ENCODE measurements around the gene CRADD.

Gene CRADD

DNA sequence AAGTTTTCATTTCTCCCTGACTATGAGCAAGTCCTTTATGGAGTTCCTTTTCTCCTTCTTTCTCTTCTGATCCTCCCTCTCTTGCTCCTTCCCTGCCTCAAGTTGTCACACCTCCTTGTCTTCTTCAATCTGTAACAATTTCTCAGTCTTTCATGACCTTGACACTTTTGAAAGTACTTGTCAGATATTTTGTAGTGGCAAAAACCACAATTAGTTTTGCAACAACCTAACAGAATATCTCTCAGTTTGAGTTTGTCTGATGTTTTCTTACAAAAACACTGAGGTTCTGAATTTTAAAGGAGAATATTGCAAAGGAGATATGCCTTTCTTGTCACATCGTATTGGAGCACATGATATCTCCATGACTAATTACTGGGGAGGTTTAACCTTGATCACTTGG lies 4.1 kb upstream of the CRADD start:
- no peak for DNase-seq

GRCh38 chr12:93674386-93674785 lies 2.8 kb upstream of the CRADD start:
- DNase-seq, result no peak

DNA sequence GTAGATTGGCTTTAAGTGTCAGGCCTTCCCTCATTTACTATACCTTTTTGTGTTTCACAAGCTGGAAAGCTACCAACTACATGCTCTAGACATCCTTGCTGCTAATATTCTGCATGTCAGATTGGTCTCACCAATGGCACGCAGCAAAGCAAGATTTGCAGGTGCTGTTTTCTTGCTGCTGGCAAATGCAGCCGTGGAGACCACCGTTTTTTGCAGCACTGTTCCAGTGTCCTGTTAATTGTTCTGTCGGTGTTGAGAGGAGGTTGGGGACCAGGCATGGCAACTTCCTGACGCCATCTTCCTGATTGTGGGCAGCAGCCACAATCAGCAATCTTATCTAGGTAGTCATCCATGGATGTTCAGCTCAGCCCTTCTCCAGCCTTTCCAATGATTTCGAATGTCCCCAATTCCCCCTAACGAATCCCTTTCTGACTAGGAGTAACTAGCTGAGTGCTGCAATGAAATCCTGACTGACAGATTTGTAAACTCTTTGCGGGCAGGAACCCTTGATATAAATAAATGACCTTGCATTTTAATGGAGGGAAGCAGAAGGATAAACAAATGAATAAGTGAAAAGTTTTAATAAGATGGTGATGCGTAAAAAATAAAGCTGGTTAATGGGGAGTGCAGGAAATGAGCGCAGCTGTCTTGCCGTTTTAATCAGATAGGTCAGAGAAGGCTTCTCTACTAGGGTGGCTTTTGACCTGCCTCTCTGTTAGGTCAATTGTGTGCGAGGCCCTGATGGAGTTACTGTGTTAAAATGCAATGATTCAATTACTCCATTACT lies 574 bp upstream of the CRADD start:
- DNase-seq, result no peak

GRCh38 chr12:93678779-93679178 lies 1.6 kb downstream of the CRADD start:
- no peak for DNase-seq

GRCh38 chr12:93679308-93679925 lies 2.2 kb downstream of the CRADD start:
- no peak for DNase-seq

GRCh38 chr12:93680006-93680405 lies 2.8 kb downstream of the CRADD start:
- no peak for DNase-seq

- DNase-seq, result no peak
Observed at GRCh38 chr12:93682846-93683261, 5.7 kb downstream of the CRADD start.

GRCh38 chr12:93683410-93683809 lies 6.2 kb downstream of the CRADD start:
- no peak for DNase-seq

DNA sequence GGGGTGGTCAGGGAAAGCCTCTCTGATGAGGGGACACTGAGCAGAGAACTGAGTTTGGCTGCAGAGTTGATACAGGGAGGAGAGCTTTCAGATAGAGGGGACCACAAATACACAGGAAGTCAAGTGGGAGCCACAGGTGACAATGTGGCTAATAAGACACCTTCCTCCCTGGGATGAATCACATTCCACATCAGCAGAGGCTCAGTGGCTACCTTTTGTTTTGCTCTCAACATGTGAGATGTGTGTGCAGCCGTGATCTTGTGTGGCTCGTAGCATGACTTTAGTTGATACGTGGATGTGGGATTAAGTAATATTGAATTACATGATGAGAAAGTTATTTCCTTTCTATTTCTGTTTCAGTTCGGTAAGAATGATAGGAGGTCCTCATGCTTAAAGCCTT lies 7.5 kb downstream of the CRADD start:
- no peak for DNase-seq

- no peak for DNase-seq
Observed at GRCh38 chr12:93686572-93687356, 9.6 kb downstream of the CRADD start.

DNA sequence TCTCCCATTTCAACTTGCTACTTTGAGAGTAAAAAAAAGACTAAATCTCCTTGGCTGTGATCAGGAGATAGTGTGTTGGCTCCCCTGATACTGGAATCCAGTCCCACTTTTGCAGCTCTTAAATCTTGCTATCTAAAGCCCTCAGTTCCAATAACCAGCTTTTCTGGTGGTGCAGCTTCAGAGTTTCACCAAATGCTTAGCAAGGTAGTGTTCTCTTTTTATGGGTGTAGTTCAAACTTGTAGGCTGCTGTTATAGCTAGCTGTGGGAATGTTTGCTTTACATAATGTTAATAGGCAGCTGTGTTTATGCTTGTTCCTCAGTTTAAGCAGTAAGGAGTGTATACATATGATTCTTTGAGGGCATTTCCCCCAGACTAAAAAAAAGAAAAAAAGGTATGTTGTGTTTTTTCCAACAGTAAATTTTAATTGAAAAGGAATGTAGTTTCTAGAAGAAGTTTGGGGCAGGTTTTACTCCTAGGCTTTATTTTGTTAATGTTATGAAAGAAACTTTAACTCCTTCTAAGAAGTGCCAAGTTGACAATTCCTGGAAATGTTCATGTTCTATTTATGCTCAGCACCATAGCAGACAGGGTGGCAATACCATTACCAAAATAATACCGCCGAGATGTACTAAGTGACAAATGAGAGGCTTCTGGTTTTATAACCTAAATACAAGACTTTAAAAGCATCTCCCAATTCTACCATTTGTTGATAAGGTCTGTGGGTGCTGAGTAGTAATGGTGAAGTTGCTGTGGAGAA lies 12.1 kb downstream of the CRADD start:
- DNase-seq, result no peak

- DNase-seq, result no peak
Observed at GRCh38 chr12:93696462-93696861, 19.3 kb downstream of the CRADD start.

- DNase-seq, result no peak
Observed at GRCh38 chr12:93698307-93699092, 21.3 kb downstream of the CRADD start.

DNA sequence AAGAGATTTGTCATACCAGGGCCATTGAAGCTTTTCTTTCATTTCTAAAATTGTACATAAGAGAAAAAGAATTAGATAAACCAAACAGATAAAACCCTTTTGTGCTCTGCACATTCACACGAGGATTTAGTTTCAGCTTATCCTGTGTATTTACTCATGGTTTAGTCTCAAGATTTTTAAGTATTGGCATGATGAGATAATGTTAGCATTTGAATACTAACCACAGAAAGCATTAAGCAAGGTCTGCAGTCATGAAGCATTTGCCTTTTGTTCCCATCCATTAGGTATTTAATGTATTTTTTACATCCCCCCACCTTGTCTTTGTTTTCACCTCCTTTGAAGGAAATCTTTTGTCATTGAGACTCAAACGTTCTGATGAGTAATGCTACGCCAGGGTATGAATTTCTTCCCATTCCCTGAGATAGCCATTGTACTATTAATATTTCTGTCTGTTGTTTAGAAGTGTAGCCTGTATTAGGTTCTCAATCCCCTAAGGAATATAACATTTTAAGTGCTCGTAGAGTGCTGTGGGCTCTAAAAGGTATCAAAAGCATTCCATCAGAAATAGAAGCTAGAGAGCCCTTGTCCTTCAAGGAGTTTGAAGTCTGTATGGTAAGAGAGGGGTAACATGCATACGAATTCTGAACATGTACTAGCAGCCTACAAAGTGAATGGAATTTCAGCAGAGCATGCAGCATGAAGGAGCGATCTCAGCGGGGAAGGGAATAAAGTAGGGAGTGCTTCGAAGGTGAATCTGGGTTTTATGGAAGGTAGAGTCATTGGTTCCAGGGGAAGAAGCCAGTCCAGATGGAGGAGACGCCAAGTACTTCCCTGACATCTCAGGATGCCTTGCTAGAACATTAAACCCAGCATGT lies 22.3 kb downstream of the CRADD start:
- no peak for DNase-seq

DNA sequence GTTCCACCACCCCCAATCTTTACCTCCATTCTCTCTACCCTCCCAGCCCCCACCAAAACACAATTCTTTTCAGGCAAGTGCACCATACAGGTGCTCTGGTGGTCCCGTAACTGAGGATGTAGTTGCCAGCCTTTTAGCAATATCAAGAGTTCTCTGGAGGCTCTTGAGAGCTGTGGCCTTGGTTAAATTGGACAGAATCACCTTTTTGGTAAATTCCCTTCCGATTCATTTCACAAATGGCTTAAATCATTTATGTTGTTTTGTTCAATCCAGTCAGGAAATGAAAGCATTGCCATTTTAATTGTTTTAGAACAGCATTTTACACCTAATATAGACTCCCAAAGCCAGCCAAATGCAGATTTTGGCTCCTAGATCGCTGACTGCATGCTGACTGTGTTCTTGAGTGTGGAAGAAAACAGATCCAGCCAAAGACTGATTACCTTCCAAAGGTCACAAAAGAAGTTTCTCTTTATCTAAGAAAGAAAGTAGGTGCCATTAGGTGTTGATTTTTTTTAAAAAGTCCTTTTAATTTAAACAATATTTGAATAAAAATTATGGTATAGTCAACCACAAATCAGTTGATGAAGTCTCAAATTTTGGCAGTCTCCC lies 25.6 kb downstream of the CRADD start:
- no peak for DNase-seq

- DNase-seq, result no peak
Observed at GRCh38 chr12:93704122-93704521, 26.9 kb downstream of the CRADD start.

DNA sequence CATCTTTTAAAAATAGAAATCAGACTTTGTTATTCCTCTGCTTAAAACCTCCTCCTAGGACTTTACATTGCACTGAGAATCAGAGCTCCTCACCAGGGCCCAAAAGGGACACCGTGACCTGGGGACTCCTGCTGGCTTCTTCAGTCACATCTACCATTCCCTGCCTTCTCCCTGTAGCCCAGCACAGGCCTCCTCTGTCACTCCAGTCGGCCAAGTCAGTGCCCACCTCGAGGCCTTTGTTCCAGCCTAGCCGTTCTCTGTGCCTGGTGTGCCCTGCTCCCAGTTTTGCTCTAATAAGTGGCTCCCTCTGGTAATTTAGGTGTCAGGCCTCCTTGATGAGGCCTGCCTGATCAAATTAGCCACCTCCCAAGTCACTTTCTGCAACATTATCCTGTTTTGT lies 27.4 kb downstream of the CRADD start:
- no peak for DNase-seq

GRCh38 chr12:93705237-93705636 lies 28.1 kb downstream of the CRADD start:
- no peak for DNase-seq

DNA sequence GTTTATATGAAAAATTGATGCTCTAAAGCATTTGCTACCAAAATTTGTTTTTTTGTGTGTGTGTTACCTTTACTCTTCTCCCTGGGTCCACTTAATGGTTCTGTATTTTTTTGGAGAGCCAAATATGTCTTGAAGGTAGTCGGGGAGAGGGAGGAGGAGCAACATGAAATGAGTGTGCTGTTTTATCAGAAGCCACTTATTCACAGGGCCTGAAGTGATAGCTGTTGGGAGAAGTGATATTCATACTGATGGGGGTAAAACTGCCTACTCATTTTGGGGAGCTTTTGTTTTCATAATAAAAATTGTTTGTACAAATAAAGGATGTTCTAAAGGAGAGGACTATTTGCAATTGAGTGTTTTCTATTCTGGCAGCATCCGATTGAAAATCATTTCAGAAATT lies 29.2 kb downstream of the CRADD start:
- DNase-seq, result no peak

GRCh38 chr12:93706824-93707223 lies 29.6 kb downstream of the CRADD start:
- DNase-seq, result no peak

DNA sequence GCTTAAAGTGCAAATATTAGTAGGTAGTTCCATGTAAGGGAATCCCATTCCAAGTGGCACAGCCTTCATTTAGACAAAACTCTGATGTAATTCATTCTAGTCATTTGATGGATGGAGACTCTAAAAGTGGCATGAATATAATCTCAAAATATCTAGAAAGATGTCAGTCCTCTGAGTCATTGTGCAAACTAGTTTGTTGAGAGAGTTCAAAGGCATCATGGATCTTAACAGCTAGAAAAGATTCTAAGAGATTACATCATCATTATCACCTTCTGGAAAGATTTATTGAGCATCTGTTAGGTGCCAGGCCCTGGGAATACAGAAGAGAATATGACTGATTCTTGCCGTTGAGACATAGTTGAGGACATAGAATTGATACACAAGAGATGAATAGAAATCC lies 30.7 kb downstream of the CRADD start:
- DNase-seq, result no peak
